Cerebellar cortex (tissue), 1 donor: ENCODE results near the gene HIVEP1.
A peak's percentile ranks its signal among the peaks of the same experiment; 100 is the strongest.

ENCODE experiments used
- DNase-seq: peaks from one replicate; pipeline ENCODE4 v3.0.0-alpha.2; 2015; ENCODE audit warnings: low spot score

The HIVEP1 gene

DNA sequence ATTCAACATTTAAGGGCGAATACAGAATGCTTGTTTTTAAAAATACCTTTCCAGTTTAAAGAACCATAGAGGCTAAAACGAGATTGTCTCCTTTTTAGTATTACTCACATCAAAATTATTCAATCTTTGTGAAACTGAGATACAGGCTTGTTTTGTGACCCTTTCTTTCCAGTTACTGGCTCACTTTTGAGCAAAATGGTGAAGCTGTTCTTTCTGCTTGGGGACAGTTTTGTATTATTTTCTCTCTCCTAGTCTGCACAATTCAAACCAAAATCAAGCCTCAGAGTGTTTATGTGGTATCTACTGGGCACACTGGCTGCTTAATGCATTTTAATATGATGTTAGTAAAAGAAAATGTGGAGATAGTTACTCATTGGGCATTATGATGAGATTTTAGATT lies 36.5 kb downstream of the HIVEP1 start:
- no peak for DNase-seq

- no peak for DNase-seq
These were observed 37.1 kb downstream of the HIVEP1 start for GRCh38 chr6:12049165-12049564.

DNA sequence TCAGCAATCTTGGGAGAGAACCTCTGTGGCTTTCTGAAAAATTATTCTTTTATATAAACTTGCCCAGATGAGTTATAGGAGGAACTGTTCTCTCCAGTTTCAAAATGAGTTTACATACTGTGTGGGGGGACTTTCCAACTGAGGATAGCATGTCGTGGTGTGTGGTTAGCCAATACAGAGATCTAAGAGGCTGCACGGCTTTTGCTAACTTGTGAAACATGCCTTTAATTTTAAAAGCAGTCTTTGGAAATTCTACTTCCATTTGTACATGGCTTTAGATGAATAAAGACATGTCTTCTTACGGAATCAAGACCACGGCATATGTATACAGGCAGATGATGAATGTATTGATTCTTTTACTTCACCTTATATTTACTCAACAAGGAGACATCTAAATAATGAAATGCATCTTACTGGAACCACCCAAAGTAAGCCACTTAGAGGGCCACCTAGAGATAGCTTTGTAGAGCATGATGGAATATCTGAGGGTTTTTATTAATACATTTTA lies 39.8 kb downstream of the HIVEP1 start:
- DNase-seq: no peak

- no peak for DNase-seq
These were observed 46.3 kb downstream of the HIVEP1 start for GRCh38 chr6:12058172-12058961.

DNA sequence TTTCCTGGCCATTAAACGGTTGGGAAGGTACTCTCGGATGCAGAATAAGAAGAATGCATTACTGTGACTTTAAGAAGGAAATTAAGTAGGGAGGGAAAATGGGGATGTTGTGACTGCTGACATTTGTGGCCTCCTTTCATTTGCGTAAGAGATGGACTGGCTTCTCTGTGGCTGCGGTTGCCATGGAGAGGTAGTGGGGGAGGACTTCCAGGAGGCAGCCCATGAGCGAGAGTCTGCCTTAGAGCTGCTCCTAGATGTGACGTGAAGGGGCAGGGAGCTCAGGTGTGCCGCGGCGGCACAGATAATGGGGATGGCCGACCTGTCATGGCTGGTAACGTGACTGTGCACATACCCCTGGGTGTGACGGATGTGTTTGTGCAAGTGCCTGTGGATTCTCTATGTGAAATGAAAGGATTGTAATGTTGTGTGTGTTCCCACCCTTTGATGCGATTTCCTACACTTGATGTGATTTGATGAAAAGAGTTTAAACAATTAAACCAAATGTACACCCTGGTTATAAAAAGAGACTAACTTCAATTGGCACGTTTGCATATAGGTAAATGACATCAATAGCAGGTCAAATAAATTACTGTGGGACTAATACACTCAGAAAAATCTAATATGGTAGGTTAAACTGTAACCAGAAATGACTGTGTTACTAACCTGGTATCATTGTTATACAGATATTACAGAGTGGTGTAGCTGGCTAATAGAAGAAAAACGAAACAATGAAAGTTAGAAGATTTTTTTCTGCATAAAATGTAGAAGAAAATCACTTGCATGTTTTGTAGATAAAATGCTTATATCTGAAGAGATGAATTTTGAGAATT lies 48.9 kb downstream of the HIVEP1 start:
- DNase-seq: peak; percentile 96

- DNase-seq: no peak
These were observed 50.5 kb downstream of the HIVEP1 start for GRCh38 chr6:12062605-12063004.

DNA sequence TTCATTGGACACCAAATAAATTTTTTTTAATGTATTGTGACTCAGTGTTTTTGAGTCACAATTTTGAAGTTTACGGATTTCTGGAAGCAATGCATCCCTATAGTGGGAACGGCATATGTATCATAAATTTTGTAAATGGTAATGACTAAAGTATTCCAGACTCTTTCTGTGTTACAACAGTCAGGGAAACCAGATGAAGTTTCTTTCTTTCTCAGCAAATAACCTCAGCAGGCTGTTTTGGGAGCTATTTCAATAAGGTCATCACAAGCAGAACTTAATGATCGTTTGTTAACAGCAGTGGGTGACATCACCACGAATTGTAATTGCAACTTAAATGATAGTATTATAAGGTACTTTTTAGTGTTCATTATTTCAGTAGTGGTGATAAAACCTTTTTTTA lies 52.0 kb downstream of the HIVEP1 start:
- DNase-seq: no peak

GRCh38 chr6:12064538-12065071 lies 52.5 kb downstream of the HIVEP1 start:
- no peak for DNase-seq

- DNase-seq: peak; percentile 14
These were observed 53.4 kb downstream of the HIVEP1 start for GRCh38 chr6:12065321-12066140.

GRCh38 chr6:12066297-12066696 lies 54.2 kb downstream of the HIVEP1 start:
- peak; percentile 4 for DNase-seq

DNA sequence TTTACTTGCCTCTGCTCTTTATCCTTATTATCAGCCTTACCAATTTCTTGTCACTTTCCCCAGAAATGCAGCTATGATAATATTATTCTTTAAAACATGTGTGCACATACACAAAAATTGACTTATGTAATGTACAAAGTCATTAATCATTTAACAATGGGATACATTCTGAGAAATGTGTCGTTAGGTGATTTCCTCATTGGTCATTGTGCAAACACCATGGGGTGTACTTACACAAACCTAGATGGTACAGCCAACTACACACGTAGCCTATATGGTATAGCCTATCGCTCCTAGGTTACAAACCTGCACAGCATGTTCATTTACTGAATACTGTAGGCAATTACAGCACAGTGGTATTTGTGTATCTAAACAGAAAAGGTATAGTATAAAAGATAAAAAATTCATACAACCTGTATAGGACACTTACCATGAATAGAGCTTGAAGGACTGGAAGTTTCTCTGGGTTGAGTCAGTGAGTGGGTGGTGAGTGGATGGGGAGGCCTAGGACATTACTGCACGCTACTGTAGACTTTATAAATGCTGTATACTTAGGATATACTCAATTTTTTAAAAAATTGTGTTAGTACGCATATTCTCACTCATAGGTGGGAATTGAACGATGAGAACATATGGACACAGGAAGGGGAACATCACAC lies 56.9 kb downstream of the HIVEP1 start:
- DNase-seq: no peak

DNA sequence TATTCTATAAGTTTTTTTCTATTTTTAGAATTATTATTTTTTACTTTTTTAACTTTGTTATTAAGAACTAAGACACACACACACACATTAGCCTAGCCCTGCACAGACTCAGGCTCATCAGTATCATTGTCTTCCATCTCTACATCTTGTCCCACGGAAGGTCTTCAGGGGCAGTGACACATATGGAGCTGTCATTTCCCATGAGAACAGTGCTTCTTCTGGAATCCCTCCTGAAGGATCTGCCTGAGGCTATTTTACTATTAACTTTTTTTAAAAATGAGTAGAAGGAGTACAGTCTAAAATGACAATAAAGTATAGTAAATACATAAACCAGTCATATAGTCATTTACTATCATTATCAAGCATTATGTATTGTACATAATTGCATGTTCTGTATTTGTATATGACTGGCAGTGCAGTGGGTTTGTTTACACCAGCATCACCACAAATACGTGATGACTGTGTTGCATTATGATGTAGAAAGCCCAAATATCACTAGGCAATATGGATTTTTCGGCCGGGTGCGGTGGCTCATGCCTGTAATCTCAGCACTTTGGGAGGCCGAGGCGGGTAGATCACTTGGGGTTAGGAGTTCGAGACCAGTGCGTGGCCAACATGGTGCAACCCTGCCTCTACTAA lies 57.9 kb downstream of the HIVEP1 start:
- DNase-seq: no peak

DNA sequence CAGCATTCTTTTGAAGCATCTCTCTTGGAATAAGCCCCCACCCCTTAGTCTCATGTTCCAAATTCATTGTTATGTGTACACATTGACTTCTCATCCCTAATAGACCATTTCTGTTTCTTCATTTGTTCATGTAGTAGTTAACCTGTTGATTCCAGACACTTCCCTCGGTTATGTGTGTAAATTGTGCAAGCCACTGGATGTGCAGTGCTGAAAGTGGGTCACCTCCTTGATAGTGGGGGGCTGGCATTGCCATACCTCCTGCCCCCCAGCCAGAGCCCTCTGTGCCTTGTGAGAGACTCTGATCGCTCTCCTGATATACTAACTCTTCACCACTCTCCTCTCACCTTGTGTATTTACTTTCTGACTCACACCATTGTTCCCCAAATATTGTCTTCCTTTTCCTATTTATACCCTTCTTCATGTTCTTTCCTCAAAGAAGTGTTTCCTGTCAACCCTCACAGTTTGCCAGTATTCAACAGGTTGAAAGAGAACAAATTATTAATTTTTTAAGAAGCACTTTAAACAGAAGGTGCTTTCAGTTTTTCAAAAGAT lies 59.0 kb downstream of the HIVEP1 start:
- no peak for DNase-seq

- no peak for DNase-seq
These were observed 63.0 kb downstream of the HIVEP1 start for GRCh38 chr6:12075067-12075563.

DNA sequence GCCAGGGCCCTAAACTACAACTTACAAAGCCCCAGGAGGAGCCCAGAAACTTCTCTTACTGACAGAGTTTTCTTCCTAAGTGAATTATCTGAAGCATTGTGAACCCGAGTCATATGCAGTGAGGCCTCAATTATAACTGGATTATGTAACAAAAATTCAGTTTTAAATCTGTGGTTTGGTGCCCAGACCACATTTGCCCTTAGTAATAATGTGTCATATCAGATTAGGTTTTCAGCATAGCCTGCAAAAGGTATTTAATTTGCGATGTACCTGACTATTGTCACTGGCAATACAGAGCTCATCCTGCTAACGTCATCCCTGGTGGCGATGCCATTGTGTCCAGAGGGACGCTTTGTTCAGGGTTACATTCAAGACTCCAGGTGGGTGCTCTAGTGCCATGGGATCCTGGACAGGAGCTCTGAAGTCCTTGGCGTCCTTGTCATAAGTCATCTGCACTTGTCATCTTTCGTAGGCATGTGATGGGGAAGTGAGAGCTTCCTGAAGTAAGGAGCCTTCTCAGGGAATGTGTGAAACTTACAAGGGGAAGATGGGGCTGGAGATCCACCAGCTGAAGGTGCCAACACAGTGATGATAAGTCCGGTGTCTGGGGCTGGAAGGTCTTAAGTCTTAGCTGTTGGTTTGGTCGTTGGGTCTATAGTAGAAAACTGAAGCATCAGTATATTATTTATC lies 65.1 kb downstream of the HIVEP1 start:
- no peak for DNase-seq

DNA sequence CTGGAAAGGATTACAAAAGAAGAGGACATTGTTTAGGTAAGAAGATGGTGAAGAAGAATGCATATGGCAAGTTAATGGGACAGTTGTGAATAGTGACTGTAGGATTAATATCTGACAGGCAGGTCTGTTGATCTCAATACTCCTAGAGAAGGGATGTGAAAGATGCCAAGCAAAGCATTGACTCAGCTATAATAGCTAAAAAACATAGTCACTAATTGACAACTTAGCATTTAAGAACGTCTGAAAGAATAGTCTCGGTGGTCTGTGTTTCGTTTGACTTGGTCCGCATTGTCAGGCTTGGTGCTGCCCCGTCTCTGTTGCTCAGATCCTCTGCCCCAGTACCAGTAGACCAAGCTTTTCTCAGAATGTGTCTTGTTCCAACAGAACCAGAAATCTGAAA lies 65.9 kb downstream of the HIVEP1 start:
- DNase-seq: no peak

DNA sequence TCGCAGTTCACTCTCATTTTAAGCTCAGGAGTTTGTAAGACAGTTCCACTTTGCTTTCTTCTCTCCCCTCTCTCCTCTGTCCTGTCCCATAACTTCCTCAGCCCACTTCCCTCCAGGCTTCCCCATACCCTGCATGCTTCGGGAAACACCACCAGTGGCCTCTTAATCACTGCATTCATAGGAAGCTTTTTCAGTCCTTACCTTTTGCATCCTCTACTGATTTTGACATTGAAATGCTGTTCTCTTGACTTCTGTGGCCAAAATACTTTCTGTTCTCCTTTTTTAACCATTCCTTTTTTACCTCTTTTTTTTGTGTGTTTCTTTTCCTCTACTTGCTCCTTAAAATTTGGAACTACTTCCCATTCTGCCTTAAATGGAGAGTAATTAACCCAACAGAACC lies 69.7 kb downstream of the HIVEP1 start:
- DNase-seq: no peak

DNA sequence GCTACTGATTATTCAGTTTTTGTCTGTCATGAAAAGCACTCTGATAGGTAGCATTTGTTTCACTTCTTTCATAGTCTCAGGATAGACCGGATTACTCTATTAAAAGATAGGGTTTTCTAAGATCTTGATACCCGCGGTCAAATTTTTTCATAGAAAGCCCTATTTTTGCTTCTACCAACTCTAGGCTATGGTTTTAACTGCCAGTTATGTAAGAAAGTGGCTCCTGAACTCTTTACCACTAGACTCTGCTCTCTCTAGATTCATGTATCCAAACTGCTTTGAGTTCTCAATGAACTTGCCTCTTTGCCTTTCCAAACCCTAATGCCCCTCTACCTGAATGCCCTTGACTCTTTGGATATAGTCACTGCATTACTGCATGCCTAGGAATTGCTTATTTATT lies 70.3 kb downstream of the HIVEP1 start:
- DNase-seq: no peak

GRCh38 chr6:12083302-12083701 lies 71.2 kb downstream of the HIVEP1 start:
- no peak for DNase-seq

- DNase-seq: no peak
These were observed 71.7 kb downstream of the HIVEP1 start for GRCh38 chr6:12083763-12084162.
